ENCODE results near the gene FNIP2.
"Not testable (repeated sequence)": the region's sequence is repeated elsewhere in the genome, so short reads cannot be mapped to it uniquely, and the experiment has no call there.

Gene FNIP2

DNA sequence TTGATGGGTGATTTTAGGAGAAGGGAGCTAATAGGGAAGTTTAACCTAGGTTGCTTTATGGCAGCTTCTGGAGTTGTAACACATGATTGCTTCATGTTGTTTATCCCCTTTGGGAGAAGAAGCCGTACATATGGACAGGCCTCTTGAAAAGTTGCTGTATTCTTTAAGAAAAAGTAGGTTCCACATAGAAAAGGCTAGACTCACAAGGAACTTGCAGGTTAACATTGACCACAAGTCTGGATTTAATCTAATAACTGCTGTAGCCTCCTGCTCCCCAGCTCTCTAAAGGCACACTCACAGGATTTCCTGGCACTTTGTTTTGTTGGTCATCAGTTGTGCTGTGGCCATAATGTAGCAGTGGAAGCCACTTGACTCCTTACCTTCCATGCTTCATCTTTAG lies 19.7 kb downstream of the FNIP2 start:
- H3K4me3 ChIP-seq (ENCODE audit: low read depth, low read length) = no peak overlapping the region

DNA sequence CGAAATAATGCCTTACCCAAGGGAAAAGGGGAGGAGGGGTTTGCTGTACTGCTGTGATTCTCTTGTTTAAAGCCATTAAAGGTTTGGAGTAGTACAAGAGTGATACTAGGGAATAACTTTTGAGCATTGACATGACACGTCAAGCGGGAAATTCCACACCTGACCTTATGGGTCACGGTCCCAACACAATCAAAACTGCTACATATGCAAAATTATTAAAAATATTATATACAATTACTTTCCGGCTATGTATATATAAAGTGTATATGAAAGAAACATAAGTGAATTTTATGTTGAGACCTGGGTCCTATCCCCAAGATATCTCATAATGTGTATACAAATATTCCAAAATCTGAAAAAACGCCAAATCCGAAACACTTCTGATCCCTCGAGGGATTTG lies 21.0 kb downstream of the FNIP2 start:
- H3K4me3 ChIP-seq (ENCODE audit: low read depth, low read length) = no peak overlapping the region

DNA sequence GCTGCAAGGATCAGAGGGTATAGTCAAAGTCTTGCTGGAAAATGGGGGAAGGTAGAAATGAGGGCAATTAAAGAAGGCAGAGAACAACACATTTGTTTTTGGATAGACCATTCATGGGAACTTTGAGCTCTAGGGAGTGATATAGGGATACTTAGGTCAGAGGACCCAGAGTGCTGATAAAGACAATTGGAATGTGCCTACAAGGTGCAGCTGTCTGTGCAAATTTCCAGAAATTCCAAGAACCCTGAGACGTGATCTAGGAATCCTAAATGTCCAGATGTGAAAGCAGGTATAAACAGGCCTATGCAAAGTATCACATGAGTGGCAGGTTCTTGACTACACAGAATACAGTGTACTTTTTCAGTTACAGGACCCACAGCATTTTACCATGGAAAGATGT lies 24.2 kb downstream of the FNIP2 start:
- H3K4me3 ChIP-seq (ENCODE audit: low read depth, low read length) = no peak overlapping the region

DNA sequence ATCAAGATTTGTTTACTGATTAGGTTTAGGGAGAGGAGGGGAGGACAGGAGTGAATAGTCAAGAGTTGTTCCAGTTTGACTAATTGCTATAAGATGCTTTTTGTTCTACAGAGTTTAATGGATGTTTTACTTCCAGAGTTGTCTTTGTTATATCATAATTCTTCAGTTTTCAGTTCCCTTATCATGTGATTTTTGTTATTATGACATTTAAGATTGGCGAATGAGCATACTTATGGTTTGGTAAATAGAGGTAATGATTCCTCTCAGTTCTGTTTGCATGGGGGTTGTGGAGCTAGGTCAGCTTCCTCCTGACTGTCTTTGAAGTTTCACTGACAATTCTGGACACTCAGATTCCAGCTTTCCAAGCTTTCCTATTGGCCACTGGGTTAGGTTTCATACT lies 24.6 kb downstream of the FNIP2 start:
- H3K4me3 ChIP-seq (ENCODE audit: low read depth, low read length) = not testable (repeated sequence)

DNA sequence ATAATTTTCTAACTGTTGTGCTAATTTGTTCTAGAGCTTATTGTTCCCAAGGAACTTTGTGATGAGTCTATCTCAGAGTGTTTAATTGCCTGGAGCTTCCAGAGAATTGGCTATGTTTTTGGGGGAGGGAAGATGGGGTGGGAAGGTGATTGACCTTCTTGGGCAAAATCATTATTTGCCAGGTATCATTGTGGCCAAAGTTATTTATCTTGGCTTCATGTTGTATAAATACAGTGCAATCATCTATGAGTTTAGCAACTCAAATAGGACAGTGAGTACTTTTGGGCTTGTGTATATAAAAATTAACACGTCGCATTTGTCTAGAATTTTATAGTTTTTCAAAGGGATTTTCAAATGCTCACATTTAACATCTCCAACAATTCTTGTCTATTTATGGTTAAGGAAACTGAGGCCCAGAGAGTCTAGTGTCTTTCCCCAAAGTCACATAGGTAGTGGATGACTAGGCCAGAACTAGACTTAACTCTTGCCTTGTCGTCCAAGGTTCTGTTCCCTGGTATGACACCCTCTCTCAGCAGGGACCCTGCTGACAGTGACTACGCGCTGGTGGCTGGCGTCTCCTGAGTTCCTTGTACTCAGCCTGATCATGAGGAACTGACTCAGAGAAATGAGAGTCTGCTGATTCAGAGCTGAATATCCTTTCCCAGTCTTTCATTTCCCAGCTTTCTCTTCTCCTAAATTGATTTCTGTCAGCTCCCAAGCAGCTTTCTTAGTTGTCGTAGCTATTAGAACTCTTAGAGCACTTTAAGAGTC lies 27.7 kb downstream of the FNIP2 start:
- no peak overlapping the region for H3K4me3 ChIP-seq (ENCODE audit: low read depth, low read length)

DNA sequence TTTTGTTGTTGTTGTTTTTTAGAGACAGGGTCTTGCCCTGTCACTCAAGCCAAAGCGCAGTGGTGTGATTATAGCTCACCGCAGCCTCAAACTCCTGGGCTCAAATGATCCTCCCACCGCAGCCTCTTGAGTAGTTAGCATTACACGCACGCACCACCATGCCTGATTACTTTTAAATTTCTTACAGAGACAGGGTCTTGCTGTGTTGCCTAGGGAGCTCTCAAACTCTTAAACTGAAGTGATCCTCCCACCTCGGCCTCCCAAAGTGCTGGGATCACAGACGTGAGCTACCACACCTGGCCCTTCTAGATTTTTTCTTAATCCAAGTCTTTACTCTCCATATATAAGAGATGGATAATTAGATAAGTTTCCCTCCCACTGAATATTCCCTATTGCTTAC lies 29.2 kb downstream of the FNIP2 start:
- no peak overlapping the region for H3K4me3 ChIP-seq (ENCODE audit: low read depth, low read length)

DNA sequence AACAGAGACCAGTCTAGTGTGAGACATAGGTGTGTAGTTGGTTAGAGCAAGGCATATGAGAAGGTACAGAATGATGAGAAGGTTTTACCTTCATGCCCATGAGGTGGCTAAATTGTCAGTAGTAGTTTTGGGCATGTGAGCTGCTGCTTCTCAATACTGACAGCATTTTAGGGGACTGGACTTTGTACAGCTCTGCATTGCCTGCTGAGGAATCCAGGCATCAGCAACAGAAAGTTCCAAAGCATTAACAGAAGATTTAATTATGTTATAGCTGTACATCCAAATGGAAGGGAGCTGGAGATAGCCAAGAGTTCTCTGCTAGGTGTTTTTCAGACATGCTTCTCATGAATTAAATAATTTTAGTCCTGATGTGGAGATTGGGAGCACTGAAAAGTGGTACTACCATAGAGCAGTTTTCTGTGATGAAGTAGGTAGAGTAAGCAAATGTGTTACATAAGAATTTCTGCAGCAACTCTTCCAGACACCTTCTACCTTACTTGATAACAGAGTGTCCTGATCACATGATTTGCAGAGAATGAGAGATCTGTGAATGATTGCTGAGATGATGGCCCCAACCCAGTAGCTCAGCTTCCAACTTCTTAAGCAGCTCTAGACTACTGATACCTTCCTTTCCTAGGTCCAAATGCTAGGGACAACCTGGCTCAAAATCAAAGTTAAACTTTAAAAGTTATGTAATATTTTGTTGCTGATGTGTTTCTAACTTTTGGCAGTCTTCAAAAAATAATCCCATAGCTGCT lies 30.4 kb downstream of the FNIP2 start:
- H3K4me3 ChIP-seq (ENCODE audit: low read depth, low read length) = no peak overlapping the region

DNA sequence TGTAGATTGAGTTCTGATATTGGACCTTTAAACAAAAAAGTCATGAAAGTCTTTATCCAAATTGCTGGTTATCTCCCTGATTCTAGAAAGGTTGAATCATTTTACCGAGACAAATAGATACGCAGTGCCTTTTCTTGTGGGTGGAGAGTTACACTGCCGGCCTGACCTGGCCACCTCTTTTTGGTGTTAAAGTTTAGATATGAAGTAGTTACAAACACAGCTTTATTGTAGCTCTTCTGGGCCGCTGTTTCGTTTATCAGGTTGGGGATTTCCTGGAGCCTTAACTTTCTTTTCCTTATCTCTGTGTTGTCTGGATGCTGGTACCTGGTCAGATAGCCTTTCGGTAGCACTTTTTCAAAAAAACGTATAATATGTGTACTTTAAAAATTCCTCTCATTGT lies 31.0 kb downstream of the FNIP2 start:
- H3K4me3 ChIP-seq (ENCODE audit: low read depth, low read length) = no peak overlapping the region

DNA sequence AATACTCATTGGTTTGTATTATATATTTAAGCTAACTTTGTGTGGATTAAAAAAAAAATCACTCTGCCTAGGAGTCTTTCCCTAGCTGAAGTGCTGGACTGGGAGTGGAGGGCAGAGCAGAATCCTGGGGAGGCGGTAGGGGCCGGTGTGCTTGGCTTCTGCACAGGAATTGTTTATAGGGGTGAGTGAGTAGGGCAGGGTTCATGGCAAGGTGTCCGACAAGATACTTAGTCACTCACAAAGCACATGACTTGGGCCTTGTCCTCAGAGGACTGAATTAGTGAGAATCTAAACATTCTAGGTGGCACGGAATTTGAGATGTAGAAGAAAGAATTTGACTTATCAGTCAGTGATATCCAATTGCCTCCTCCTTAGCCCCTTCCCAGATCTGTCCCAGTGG lies 32.2 kb downstream of the FNIP2 start:
- H3K4me3 ChIP-seq (ENCODE audit: low read depth, low read length) = no peak overlapping the region

DNA sequence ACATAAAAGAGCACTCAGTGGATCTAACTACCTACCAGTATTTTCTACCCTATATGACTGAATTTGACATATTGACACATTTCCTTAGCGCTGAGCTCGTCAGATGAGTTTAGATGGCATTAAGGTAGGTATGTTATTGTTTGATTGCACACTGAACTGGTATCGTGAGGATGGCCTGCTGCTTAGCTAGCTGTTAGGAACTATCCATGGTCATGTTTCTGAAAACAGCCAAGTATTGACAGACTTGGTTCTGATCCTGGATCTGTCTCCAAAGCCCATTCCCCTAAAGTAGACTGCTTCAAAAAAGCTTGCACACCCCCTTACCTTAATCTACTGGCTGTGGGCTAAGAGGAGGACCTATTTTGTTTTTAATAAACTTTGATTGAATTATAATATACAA lies 32.9 kb downstream of the FNIP2 start:
- H3K4me3 ChIP-seq (ENCODE audit: low read depth, low read length) = no peak overlapping the region

DNA sequence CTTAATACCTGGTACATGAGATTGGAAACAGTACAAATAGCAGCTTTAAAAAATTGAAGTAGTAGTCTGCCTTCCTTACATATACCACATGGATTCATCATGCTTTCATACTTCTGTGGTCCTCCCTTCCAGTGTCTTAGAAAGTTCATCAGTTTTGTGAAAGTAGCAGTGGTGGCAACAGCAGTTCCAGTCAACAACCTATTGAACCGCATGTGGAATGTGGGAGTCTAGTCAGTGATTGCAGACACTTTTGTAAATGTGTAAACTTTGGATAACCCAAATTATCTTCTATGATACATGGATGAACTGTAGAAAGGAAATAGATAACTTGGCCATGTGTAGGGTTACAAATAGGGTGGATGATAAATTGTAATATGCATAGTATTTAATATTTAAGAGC lies 34.1 kb downstream of the FNIP2 start:
- no peak overlapping the region for H3K4me3 ChIP-seq (ENCODE audit: low read depth, low read length)

DNA sequence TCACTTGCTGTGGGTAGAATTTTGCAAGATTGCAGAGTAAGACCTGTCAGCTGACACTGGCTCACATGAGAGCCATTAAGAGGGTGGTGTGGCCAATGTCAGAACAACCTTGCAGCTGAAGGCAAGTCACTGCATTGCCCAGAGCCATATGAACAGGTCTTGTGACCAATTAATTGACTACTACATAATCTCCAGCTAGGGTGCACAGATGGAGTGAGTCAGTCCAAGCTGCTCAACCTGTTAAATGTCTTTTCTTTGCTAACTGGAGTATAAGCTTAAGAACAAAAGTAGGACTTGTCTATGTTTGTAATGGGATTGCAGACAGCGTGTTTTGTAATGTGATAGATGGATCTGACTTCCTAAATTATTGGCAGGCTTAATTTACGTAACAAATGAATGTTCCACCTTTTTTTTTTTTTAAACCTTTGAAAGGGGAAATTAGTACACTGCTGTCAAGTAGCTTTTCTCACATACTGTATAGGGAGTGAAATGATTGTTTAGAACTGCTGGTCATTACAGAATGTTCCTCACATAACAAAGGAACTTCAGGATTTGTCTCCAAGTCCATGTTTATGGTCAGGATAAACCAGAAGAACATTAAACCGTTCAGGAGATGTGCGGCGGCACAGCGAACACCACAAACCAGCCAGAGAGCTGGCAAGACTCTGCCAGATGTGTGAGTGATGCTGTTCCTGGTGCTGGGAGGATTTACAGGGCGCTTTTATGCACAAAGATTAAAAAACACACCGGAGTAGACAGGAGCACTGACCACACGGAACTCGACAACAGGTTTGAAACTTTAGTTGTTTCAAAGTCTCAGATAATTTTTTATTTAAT lies 37.0 kb downstream of the FNIP2 start:
- no peak overlapping the region for H3K4me3 ChIP-seq (ENCODE audit: low read depth, low read length)

DNA sequence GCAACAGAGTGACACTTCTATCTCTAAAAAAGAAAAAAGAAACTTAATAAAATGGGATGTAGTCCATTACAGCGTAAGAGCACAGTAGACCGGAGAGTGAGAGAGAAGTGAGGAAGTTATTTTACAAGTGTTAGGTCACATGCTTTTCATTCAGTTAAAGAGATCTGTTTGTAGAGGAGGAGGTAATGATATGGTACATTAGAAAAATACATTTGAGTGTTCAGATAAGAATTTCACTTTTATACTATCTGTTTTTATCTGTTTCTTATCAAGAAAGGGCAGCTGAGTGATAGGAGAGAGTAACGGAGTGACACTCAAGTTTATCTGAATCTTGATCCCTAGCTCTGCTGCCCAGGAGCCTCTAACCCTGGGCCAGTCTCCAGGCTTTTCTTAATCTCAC lies 38.9 kb downstream of the FNIP2 start:
- H3K4me3 ChIP-seq (ENCODE audit: low read depth, low read length) = no peak overlapping the region

DNA sequence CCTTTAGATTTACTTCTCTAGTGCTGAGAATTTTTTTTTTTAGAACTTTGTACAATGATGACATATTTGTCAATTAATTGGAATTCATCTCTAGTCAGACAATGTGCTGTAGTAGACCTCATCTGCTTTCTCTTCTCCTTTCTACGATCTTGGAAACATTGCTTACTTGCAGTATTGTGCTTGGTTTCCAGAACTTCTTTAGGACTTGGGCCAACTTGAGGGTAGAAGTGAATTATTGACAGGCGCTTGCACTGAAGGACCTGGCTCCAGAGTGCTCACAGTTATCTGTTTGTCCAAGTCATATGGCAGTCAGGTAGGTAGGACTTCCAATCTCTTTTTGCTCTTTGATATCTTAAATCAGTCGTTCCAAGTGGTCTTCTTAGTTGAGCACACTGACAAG lies 39.6 kb downstream of the FNIP2 start:
- H3K4me3 ChIP-seq (ENCODE audit: low read depth, low read length) = no peak overlapping the region

DNA sequence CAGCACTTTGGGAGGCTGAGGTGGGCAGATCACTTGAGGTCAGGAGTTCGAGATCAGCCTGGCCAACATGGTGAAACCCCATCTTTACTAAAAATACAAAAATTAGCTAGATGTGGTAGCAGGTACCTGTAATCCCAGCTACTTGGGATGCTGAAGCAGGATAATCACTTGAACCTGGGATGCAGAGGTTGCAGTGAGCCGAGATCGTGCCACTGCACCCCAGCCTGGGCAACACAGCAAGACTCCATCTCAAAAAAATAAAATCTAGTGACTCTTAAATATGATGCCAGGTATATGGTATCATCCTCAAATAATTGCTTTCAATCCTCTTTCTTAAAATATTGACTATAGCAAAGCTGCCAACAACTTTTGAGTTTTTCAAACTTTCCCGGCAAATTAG lies 40.4 kb downstream of the FNIP2 start:
- H3K4me3 ChIP-seq (ENCODE audit: low read depth, low read length) = not testable (repeated sequence)

DNA sequence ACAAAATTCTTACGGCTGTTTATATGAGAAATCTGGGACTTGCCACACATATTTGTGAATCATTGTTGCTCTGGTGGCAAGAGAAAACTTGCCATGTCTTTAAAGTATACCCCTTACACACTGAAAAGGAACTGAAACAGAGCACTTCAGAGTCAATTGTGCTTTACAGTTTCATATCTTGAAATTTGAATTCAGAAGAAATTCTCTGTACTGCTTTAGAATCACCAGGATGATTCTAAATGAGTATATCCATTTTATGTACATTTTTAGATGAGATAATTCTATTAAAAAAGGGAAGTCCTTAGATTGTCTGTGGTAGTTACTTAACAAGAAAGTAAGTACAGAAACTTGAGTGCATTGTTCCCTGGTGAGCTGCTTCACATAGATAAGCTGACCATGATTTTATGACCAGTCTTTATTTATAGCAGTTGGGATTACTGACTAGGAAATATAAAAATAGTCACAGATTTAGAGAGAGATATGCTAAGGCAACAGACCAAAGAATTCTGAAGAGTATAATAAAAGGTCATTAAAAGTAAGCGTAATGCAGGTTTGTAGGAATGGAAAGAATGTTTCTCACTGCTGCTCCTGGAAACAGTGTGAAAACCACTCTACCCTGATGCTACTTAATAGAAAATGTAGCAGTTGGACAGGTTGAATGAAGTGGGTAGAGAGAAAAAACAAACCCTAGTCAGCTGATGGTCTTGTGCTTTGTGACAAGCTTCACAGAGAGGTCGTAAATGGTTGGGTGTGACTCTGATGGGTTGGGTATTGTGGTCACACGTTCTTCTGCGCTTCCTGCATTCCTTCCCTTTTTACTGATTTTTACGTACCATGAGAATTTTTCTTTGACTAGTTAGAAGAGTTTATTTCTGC lies 41.0 kb downstream of the FNIP2 start:
- no peak overlapping the region for H3K4me3 ChIP-seq (ENCODE audit: low read depth, low read length)

DNA sequence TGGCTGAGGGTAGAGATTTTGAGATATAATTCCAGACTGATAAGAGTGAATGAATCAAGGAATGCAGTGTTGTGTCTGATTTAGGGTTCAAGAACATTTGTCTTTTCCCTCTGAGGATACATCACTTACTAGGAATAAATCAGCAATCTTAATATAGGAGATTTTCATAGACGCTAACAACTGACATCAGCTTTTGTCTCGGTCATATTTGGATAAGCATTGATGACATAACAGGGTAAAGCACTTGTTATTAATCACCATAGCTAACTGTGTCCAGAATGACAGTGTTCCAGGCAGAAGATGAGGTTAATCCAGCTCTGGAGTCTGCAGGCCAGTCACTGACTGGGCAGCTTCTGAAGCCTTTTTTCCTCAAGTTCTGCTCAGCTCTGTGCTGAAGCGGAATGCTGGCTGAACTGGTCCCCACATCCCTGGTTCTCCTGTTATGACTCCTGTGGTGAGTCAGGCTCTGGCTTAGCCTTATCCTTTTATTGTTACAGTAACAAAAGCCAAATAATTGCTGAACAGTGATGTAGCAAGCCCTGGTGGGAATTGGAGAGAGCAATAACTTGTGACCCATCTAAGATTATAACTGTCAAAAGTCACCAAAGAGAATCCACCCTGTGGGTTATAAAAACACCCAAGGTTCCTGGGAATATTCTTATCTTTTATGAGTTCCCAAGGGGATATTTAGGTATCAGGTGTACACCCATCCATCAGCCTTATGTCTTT lies 41.8 kb downstream of the FNIP2 start:
- no peak overlapping the region for H3K4me3 ChIP-seq (ENCODE audit: low read depth, low read length)

DNA sequence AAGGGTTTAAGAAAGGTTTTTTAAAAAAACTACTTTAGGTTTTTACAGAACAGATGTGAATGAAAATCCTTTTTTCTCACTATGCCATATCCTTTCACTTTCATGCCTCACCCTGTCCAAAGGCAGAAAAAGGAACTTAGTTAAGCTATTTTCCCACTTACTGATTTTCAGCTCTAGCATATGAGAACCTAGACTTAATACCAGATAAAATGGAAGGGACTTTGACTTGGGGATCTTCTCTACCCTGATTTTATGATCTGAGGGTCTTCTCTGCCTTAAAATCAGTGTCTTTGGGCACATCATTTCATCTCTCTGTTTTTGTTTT lies 42.4 kb downstream of the FNIP2 start:
- H3K4me3 ChIP-seq (ENCODE audit: low read depth, low read length) = no peak overlapping the region

DNA sequence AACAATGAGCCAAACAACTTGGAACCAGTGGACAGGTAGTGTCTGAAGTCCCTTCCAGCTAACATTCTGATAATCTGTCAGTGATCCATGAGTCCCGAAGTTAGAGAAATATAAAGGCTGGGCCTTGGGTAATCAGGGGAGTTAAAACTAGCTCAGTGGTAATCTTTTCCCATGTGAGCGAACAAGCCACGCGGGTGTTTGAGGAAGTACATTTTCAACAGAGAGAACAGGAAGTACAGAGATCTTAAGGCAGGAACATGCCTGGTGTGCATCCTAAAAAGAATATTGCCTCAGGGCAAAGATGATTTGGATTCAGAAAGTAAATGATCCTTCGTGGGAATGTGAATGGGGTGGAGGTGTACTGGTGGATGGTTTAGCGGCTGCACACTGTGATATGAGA lies 42.9 kb downstream of the FNIP2 start:
- no peak overlapping the region for H3K4me3 ChIP-seq (ENCODE audit: low read depth, low read length)

DNA sequence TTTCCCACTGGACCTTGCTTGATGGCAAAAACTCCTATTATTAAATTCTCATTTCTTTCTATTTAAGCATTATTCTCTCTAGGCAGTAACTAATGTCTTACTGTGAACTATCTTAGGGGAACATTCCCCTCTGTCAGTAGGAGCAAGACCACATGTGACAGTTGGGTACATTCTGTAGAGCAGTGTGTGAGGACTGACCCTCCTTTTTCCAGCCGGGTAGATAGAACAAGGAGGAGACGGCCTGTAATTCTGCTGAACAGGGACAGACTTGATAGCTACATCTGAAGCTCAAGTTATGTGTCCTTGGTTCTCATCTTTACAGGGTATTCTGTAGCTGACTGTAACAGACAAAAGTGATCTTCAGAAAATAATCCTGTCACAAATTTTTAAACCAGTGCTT lies 43.3 kb downstream of the FNIP2 start:
- no peak overlapping the region for H3K4me3 ChIP-seq (ENCODE audit: low read depth, low read length)

Data from iPS-11a (cell line).